H1 (cell line): ENCODE data around the gene STK16. TPM values are rescaled to one million over a fixed set of nuclear protein-coding genes. Genes with fewer than 3 reads are reported as not detected.

Source experiments
- CTCF ChIA-PET: fragments of 300-600 bp; sonication (Branson Sonifier 250); formaldehyde crosslinking; loops from one replicate; lab custom pipeline; 2021; ENCODE audit not compliant: partially characterized antibody; lab: Charles Lee
- POLR2A ChIA-PET: fragments of 300-600 bp; sonication (Branson Sonifier 250); formaldehyde crosslinking; loops from one replicate; lab custom pipeline; 2021; ENCODE audit warnings: inconsistent platforms; ENCODE audit not compliant: partially characterized antibody; lab: Charles Lee
- DNase-seq, 2 experiments: peaks; one replicate each; pipeline versions ENCODE4 v3.0.0 to v3.0.0-alpha.2; 2010 to 2022; ENCODE audit warnings: low spot score in 2 of 2, low read depth in 1 of 2, mixed read lengths in 1 of 2
- FAIRE-seq: peaks from 2 replicates; lab custom pipeline; 2011; peaks lifted over from hg19 to GRCh38; lab: Jason Lieb, UNC
- H2AFZ ChIP-seq: 2 replicates; pipeline ENCODE4 v1.8.1; 2012; ENCODE audit warnings: low read length, inconsistent platforms
- H2AK5ac ChIP-seq: 2 replicates; pipeline ENCODE4 v1.6.1; 2013; ENCODE audit warnings: low read depth, low read length
- H2BK120ac ChIP-seq: replicated peaks from 2 replicates; pipeline ENCODE3; 2013; ENCODE audit warnings: low read depth, low read length, inconsistent platforms
- H2BK12ac ChIP-seq: 2 replicates; pipeline ENCODE4 v1.6.1; 2013; ENCODE audit warnings: low read depth, low read length
- H2BK15ac ChIP-seq: 2 replicates; pipeline ENCODE4 v1.6.1; 2013; ENCODE audit warnings: low read length
- H2BK20ac ChIP-seq: 2 replicates; pipeline ENCODE4 v1.6.1; 2013; ENCODE audit warnings: low read length
- H2BK5ac ChIP-seq: 2 replicates; pipeline ENCODE4 v1.6.1; 2013; ENCODE audit warnings: low read depth, low read length
- H3K14ac ChIP-seq: 2 replicates; pipeline ENCODE4 v1.6.1; 2013; ENCODE audit warnings: inconsistent platforms; ENCODE audit not compliant: insufficient read length
- H3K18ac ChIP-seq: 2 replicates; pipeline ENCODE4 v1.6.1; 2013; ENCODE audit warnings: low read length; ENCODE audit errors: extremely low read depth
- H3K23ac ChIP-seq: 2 replicates; pipeline ENCODE4 v1.6.1; 2013; ENCODE audit warnings: inconsistent platforms; ENCODE audit not compliant: insufficient read length
- H3K23me2 ChIP-seq: 2 replicates; pipeline ENCODE4 v1.6.1; 2013; ENCODE audit warnings: low read depth, low read length
- H3K27ac ChIP-seq: 2 replicates; pipeline ENCODE4 v1.6.1; 2011; ENCODE audit warnings: low read depth, low read length, inconsistent platforms
- H3K27me3 ChIP-seq, 4 experiments: replicated peaks in 1 of 4; 1 replicate in 1 of 4; 2 replicates in 3 of 4; pipeline versions ENCODE4 v1.6.1 to v1.8.1; 2011 to 2013; ENCODE audit warnings: low read length in 3 of 4, mild to moderate bottlenecking in 3 of 4, inconsistent platforms in 2 of 4, mixed read lengths in 2 of 4, moderate library complexity in 1 of 4; ENCODE audit not compliant: control insufficient read depth in 3 of 4, insufficient read depth in 3 of 4; ENCODE audit errors: extremely low read depth in 1 of 4
- H3K36me3 ChIP-seq, 4 experiments: 2 replicates each; pipeline versions ENCODE4 v1.6.1 to v1.8.1; 2011 to 2013; ENCODE audit warnings: mild to moderate bottlenecking in 4 of 4, low read length in 3 of 4, moderate library complexity in 2 of 4, control low read depth in 1 of 4, inconsistent platforms in 1 of 4; ENCODE audit not compliant: insufficient read depth in 4 of 4, control insufficient read depth in 2 of 4
- H3K4ac ChIP-seq: replicated peaks from 2 replicates; pipeline ENCODE3; 2013; ENCODE audit warnings: low read length, low read depth, mixed read lengths, inconsistent platforms; ENCODE audit not compliant: insufficient read length
- H3K4me1 ChIP-seq, 4 experiments: replicated peaks in 1 of 4; 1 replicate in 1 of 4; 2 replicates in 3 of 4; pipeline versions ENCODE4 v1.6.1 to v1.8.1; 2011 to 2013; ENCODE audit warnings: low read length in 3 of 4, inconsistent platforms in 2 of 4, mixed read lengths in 1 of 4; ENCODE audit not compliant: insufficient read depth in 4 of 4, control insufficient read depth in 3 of 4
- H3K4me2 ChIP-seq, 2 experiments: 2 replicates each; pipeline versions ENCODE4 v1.6.1 to v1.8.1; 2011 to 2013; ENCODE audit warnings: low read depth in 2 of 2, low read length in 2 of 2, control low read depth in 1 of 2, inconsistent platforms in 1 of 2, mild to moderate bottlenecking in 1 of 2; ENCODE audit not compliant: insufficient read depth in 1 of 2
- H3K4me3 ChIP-seq, 4 experiments: fragments of 200-600, 300-600 bp in 1 of 4; sonication (generic), shearing (Covaris generic), sonication (Bioruptor Twin) in 1 of 4; 2 replicates each; pipeline versions ENCODE4 v1.5.1 to v1.8.1; 2011 to 2016; ENCODE audit warnings: low read length in 4 of 4, low read depth in 3 of 4, control low read depth in 2 of 4, inconsistent platforms in 2 of 4, mild to moderate bottlenecking in 2 of 4, mixed read lengths in 1 of 4, moderate library complexity in 1 of 4; ENCODE audit not compliant: insufficient read depth in 2 of 4; ENCODE audit errors: extremely low read depth in 1 of 4
- H3K56ac ChIP-seq: replicated peaks from 2 replicates; pipeline ENCODE3; 2013; ENCODE audit warnings: low read depth, mild to moderate bottlenecking, mixed read lengths, low read length, inconsistent platforms; ENCODE audit not compliant: insufficient read length
- H3K79me1 ChIP-seq: 2 replicates; pipeline ENCODE4 v1.6.1; 2013; ENCODE audit warnings: low read depth, low read length, control low read depth
- H3K79me2 ChIP-seq, 2 experiments: 2 replicates each; pipeline versions ENCODE4 v1.6.1 to v1.8.1; 2012 to 2013; ENCODE audit warnings: low read length in 2 of 2, mild to moderate bottlenecking in 2 of 2, inconsistent platforms in 1 of 2; ENCODE audit not compliant: insufficient read depth in 2 of 2, control insufficient read depth in 1 of 2
- H3K9ac ChIP-seq, 4 experiments: replicated peaks in 1 of 4; 1 replicate in 1 of 4; 2 replicates in 3 of 4; pipeline versions ENCODE4 v1.6.1 to v1.8.1; 2011 to 2013; ENCODE audit warnings: low read depth in 3 of 4, low read length in 3 of 4, control low read depth in 2 of 4, mild to moderate bottlenecking in 2 of 4, moderate library complexity in 2 of 4, inconsistent platforms in 1 of 4; ENCODE audit errors: extremely low read depth in 1 of 4
- H3K9me3 ChIP-seq, 2 experiments: 2 replicates each; pipeline versions ENCODE4 v1.6.1 to v1.8.1; 2012 to 2013; ENCODE audit warnings: mild to moderate bottlenecking in 2 of 2, moderate library complexity in 2 of 2, control low read depth in 1 of 2, inconsistent platforms in 1 of 2, low read depth in 1 of 2, low read length in 1 of 2, mixed read lengths in 1 of 2; ENCODE audit not compliant: insufficient read depth in 2 of 2
- H4K20me1 ChIP-seq, 2 experiments: replicated peaks in 1 of 2; 2 replicates each; pipeline versions ENCODE3 to v1.8.1; 2011 to 2013; ENCODE audit warnings: inconsistent platforms in 2 of 2, low read length in 2 of 2, mild to moderate bottlenecking in 1 of 2; ENCODE audit not compliant: insufficient read depth in 2 of 2, control insufficient read depth in 1 of 2
- H4K5ac ChIP-seq: 2 replicates; pipeline ENCODE4 v1.6.1; 2013; ENCODE audit warnings: low read length, low read depth, mixed read lengths, inconsistent platforms; ENCODE audit not compliant: insufficient read length
- H4K8ac ChIP-seq: 2 replicates; pipeline ENCODE4 v1.8.0; 2013; ENCODE audit warnings: mild to moderate bottlenecking, moderate library complexity, low read length, inconsistent platforms; ENCODE audit not compliant: insufficient read depth; ENCODE audit errors: extremely low read depth
- H4K91ac ChIP-seq: replicated peaks from 2 replicates; pipeline ENCODE3; 2013; ENCODE audit warnings: low read length, mixed read lengths, inconsistent platforms; ENCODE audit not compliant: insufficient read length
- ASH2L ChIP-seq: fragments of 200-600, 300-600 bp; sonication (generic); IDR thresholded peaks from one replicate; pipeline ENCODE4 v1.7.1; 2017; ENCODE audit warnings: low read length
- BACH1 ChIP-seq: IDR thresholded peaks from 2 replicates; pipeline ENCODE4 v1.6.1; 2012; ENCODE audit warnings: low read length, improper control_type of control experiment
- BCL11A ChIP-seq, 2 experiments: IDR thresholded peaks; one replicate each; pipeline ENCODE4 v1.6.1; 2011; ENCODE audit warnings: low read depth in 2 of 2, low read length in 2 of 2, mild to moderate bottlenecking in 2 of 2
- EZH2 ChIP-seq: fragments of 200-600 bp; sonication (generic); IDR thresholded peaks from 2 replicates; pipeline ENCODE4 v1.7.1; 2012; ENCODE audit warnings: low read depth, mild to moderate bottlenecking, moderate library complexity, low read length, inconsistent platforms; ENCODE audit not compliant: severe bottlenecking
- JUN ChIP-seq: IDR thresholded peaks from 2 replicates; pipeline ENCODE4 v1.6.1; 2011; ENCODE audit warnings: low read depth, mild to moderate bottlenecking, improper control_type of control experiment, low read length
- KDM4A ChIP-seq: IDR thresholded peaks from one replicate; pipeline ENCODE4 v1.7.1; 2012; ENCODE audit warnings: low read depth, mild to moderate bottlenecking, moderate library complexity, low read length, inconsistent platforms; ENCODE audit not compliant: severe bottlenecking
- RXRA ChIP-seq: IDR thresholded peaks from 2 replicates; pipeline ENCODE4 v1.6.1; 2011; ENCODE audit warnings: low read depth, mild to moderate bottlenecking, low read length, moderate library complexity; ENCODE audit not compliant: insufficient read depth
- SIX5 ChIP-seq: IDR thresholded peaks from 2 replicates; pipeline ENCODE4 v1.6.1; 2011; ENCODE audit warnings: mild to moderate bottlenecking, low read depth, low read length
- SP4 ChIP-seq: IDR thresholded peaks from 2 replicates; pipeline ENCODE4 v1.6.1; 2012; ENCODE audit warnings: low read length, inconsistent platforms
- WGBS, 2 experiments: shearing (Covaris generic) in 1 of 2; methylation state at CpG; one replicate each; pipeline versions ENCODE4 v1.1.6 to v1.1.7; 2013 to 2015; ENCODE audit warnings: low lambda C conversion rate in 2 of 2, mixed read lengths in 2 of 2, inconsistent platforms in 1 of 2, low coverage in 1 of 2, missing lambda C conversion rate in 1 of 2; ENCODE audit not compliant: insufficient replicate concordance in 2 of 2, insufficient coverage in 1 of 2, insufficient read length in 1 of 2; ENCODE audit errors: extremely low coverage in 1 of 2, missing lambda C conversion rate in 1 of 2; 5-methylcytosine and 5-hydroxymethylcytosine counted together
- polyA plus RNA-seq, 7 experiments: library from polyadenylated mRNA; depleted of rRNA in 3 of 7; stranded (reverse) in 5 of 7; unstranded in 2 of 7; fragments of >200 nt in 5 of 7; fragments of 200-250 nt in 2 of 7; gene quantifications; 1 replicate in 5 of 7; 2 replicates in 1 of 7; 4 replicates in 1 of 7; pipeline versions ENCODE4 v1.2.1 to v1.2.3, GENCODE V29; 2011 to 2013; ENCODE audit warnings: missing spikeins in 2 of 7, mixed read lengths in 2 of 7
- total RNA-seq: library from RNA; stranded (reverse); fragmentation: NEBNext Ultra II Directional; extraction: Animal tissue kit (Norgen Biotek cat#: 25700); gene quantifications from 2 replicates; pipeline ENCODE4 v1.2.1, GENCODE V29; 2021
- TF ChIP-seq, protein P1 (sequence below): IDR thresholded peaks from 2 replicates; pipeline ENCODE4 v1.6.1; 2011; ENCODE audit warnings: low read depth, mild to moderate bottlenecking, low read length; ENCODE audit not compliant: insufficient read depth
- TF ChIP-seq, protein P2 (sequence below): IDR thresholded peaks from 2 replicates; pipeline ENCODE4 v1.6.1; 2012; ENCODE audit warnings: inconsistent platforms

STK16 gene
- total and polyA plus RNA-seq, 2 of the 8 experiments (the other 6 are each of a cell fraction or from before 2014, with no cell fraction given), result 21.3 to 51.4 TPM

DNA sequence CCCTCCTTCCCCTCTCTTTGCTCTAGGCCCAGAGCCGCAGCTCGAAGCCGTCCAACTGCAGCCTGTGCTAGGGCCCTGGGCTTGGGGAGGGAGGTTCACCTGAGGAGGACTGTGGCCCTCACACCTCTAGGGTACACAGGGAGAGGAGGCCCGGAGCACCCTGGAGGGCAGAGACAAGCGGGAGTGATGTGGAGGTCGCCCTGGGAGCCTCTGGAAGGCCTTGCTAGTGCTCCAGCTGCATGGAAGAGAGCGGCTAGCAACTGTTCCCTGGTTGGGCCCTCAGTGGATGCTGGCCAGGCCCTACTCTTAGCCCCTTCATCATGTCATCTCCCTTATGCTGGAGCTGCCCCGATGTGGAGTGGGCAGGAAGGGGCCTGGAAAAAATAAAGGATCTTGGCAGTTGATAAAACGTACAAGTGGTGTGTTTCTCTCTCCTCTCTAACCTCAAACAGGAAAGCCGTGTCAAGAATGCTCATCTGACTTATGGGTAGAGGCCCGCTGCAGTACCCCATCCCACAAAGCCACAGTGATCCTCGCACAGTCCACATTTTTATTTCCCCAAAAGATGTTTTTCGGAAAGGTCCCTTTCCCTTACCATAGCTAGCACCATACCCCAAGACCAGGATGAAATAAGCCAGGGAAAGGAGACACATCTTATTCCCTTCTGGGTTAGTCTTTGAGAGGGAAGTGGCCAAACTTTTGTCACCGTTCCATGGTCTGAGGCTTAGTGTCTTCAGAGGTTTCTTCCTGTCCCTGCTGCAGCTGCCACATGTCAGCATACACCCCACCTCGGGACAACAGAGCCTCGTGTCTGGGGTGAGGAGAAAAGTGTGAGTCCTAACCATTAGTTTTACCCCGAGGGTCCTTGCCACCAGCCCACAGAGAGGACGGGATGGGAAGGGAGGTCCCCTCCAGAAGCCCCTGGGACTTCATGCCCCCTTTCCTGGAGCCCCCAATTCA, 35.8 kb upstream of the STK16 start:
- no peak overlapping the region for H2BK5ac ChIP-seq
- H2BK120ac ChIP-seq, result no peak overlapping the region
- peaks cover 0 to 4% of the 10 kb centered on the region in 2 experiments for H4K20me1 ChIP-seq
- CTCF ChIA-PET, result interaction anchor here (1.5 kb wide), 1 partner anchor 10 kb away, joined by 3 read pairs; no protein-coding TSS in a partner anchor
- peaks cover 8 to 45% (median 21%) of the 10 kb centered on the region in 4 experiments for H3K36me3 ChIP-seq
- H3K4me1 ChIP-seq, result peaks cover 0 to 6% (median 3%) of the 10 kb centered on the region in 4 experiments; a peak in 5 of 7 replicates
- H2BK20ac ChIP-seq, result no peak overlapping the region
- H3K79me2 ChIP-seq, result no peaks in the 10 kb centered on the region
- H4K5ac ChIP-seq, result no peak overlapping the region
- no peak for FAIRE-seq
- POLR2A ChIA-PET, result interaction anchor here (0.9 to 6.1 kb wide), 4 partner anchors 9 to 21 kb away, joined by 3 to 101 read pairs (median 4); partner anchors contain the start of genes ABCB6 and ANKZF1
- peaks cover 10% of the 10 kb centered on the region for H3K23me2 ChIP-seq
- no peak overlapping the region for H3K18ac ChIP-seq
- H2AFZ ChIP-seq, result no peak overlapping the region
- H2AK5ac ChIP-seq, result no peak overlapping the region
- H3K14ac ChIP-seq, result no peak overlapping the region
- H2BK15ac ChIP-seq, result no peak overlapping the region
- DNase-seq, result no peak
- no peak overlapping the region for H4K91ac ChIP-seq
- H3K4me2 ChIP-seq, result no peak overlapping the region
- no peak overlapping the region for H3K23ac ChIP-seq
- H3K9ac ChIP-seq, result no peak overlapping the region
- no peak overlapping the region for H3K56ac ChIP-seq
- no peak overlapping the region for H3K27ac ChIP-seq
- no peak overlapping the region for H3K4me3 ChIP-seq
- no peak overlapping the region for H4K8ac ChIP-seq
- no peaks in the 10 kb centered on the region for H3K79me1 ChIP-seq
- no peak overlapping the region for H2BK12ac ChIP-seq
- WGBS, 2 experiments, result 89% methylated on average over 18 of the region's 18 CpGs; no CpG with 5 or more reads in 1 of the 2 experiments
- H3K27me3 ChIP-seq, result no peaks in the 10 kb centered on the region
- H3K4ac ChIP-seq, result no peak overlapping the region
- H3K9me3 ChIP-seq, result no peaks in the 10 kb centered on the region
- TF ChIP-seq ASH2L (no peak), BCL11A (IDR thresholded peaks at IDR 0.05; ENCODE audit: low read depth in 2 of 2, low read length in 2 of 2) (no peak), RXRA (no peak), JUN (no peak), SIX5 (no peak), KDM4A (no peak), BACH1 (no peak), EZH2 (no peak), SP4 (no peak)
- TF ChIP-seq, protein P1, sequence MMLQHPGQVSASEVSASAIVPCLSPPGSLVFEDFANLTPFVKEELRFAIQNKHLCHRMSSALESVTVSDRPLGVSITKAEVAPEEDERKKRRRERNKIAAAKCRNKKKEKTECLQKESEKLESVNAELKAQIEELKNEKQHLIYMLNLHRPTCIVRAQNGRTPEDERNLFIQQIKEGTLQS, result no peak
- TF ChIP-seq, protein P2, sequence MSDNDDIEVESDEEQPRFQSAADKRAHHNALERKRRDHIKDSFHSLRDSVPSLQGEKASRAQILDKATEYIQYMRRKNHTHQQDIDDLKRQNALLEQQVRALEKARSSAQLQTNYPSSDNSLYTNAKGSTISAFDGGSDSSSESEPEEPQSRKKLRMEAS, result no peak
